ENCODE results near the gene CD109.

GRCh38 chr6:73649783-73650182, 46.2 kb upstream of the CD109 start:
- no peak for TF ChIP-seq CTCF (IDR thresholded peaks at IDR 0.05; ENCODE audit: poor library complexity, severe bottlenecking)
- no peak for TF ChIP-seq TAF1 (IDR thresholded peaks at IDR 0.05; ENCODE audit: low read depth)
- no peak for TF ChIP-seq EP300 (conservative IDR thresholded peaks at IDR 0.05; ENCODE audit: poor library complexity, severe bottlenecking)
- TF ChIP-seq EZH2 (IDR thresholded peaks at IDR 0.05; ENCODE audit: borderline replicate concordance, insufficient read depth, low read length, poor library complexity, severe bottlenecking), result no peak
- no peak for TF ChIP-seq POLR2AphosphoS5 (IDR thresholded peaks at IDR 0.05)
- no peak for TF ChIP-seq MXI1 (conservative IDR thresholded peaks at IDR 0.05; ENCODE audit: poor library complexity, severe bottlenecking)
